Heart right ventricle (tissue), 16 donors: ENCODE measurements around the gene DPF1. TPM values are rescaled to one million over a fixed set of nuclear protein-coding genes. Genes with fewer than 3 reads are reported as not detected.

ENCODE experiments used
- ATAC-seq, 8 donors: fragments of 200-7000 bp; cut with Tn5 transposase; one replicate each; pipeline ENCODE4 v1.9.1; 2020; ENCODE audit warnings: mild to moderate bottlenecking in 8 of 8, moderate library complexity in 8 of 8, moderate number of reproducible peaks in 1 of 8
- DNase-seq, 2 donors: peaks; one replicate each; pipeline ENCODE4 v3.0.0-alpha.2; 2020
- H3K27ac ChIP-seq, 10 donors: fragments of 200-600 bp; sonication (generic) in 2 of 10; one replicate each; pipeline versions ENCODE4 v1.5.0 to v1.8.0; 2020 to 2022; ENCODE audit warnings: mild to moderate bottlenecking in 3 of 10
- H3K27me3 ChIP-seq, 7 donors: fragments of 200-600 bp; one replicate each; pipeline ENCODE4 v1.8.0; 2021 to 2022; ENCODE audit warnings: mild to moderate bottlenecking in 2 of 7
- H3K36me3 ChIP-seq, 9 donors: fragments of 200-600 bp; sonication (generic) in 1 of 9; one replicate each; pipeline versions ENCODE4 v1.5.0 to v1.8.0; 2020 to 2022; ENCODE audit warnings: mild to moderate bottlenecking in 2 of 9
- H3K4me1 ChIP-seq, 9 donors: fragments of 200-600 bp; sonication (generic) in 1 of 9; one replicate each; pipeline versions ENCODE4 v1.5.0 to v1.8.0; 2020 to 2022; ENCODE audit warnings: mild to moderate bottlenecking in 4 of 9
- H3K4me3 ChIP-seq, 10 donors: fragments of 200-600 bp; sonication (generic) in 2 of 10; one replicate each; pipeline versions ENCODE4 v1.5.0 to v1.8.0; 2020 to 2022; ENCODE audit warnings: mild to moderate bottlenecking in 7 of 10, moderate library complexity in 2 of 10
- H3K9me3 ChIP-seq, 11 donors: fragments of 200-600 bp in 10 of 11; sonication (generic) in 2 of 11; one replicate each; pipeline versions ENCODE4 v1.5.0 to v1.8.0; 2013 to 2022; ENCODE audit warnings: mild to moderate bottlenecking in 2 of 11, control low read depth in 1 of 11, moderate library complexity in 1 of 11
- CTCF ChIP-seq, 9 donors: fragments of 200-600 bp; sonication (generic) in 2 of 9; IDR thresholded peaks; one replicate each; pipeline versions ENCODE4 v1.5.0 to v1.8.0; 2021 to 2022; ENCODE audit warnings: antibody characterized with exemption in 9 of 9, mild to moderate bottlenecking in 5 of 9, moderate library complexity in 1 of 9
- WGBS, 2 donors: extraction: QIAGEN DNeasy Blood & Tissue Kit; methylation state at CpG; one replicate each; pipeline ENCODE4 v1.1.7; 2013; ENCODE audit warnings: inconsistent platforms in 1 of 2; 5-methylcytosine and 5-hydroxymethylcytosine counted together
- intact Hi-C, 10 donors: fragments of 100-400 bp; cut with DNase I; formaldehyde crosslinking; loops; one replicate each; pipeline versions ENCODE4 v1.11.1 to v1.14.2; 2022
- polyA plus RNA-seq, 2 donors: library from polyadenylated mRNA; stranded (reverse); fragments of 200-250 nt; gene quantifications; one replicate each; pipeline ENCODE4 v1.2.3, GENCODE V29; 2013
- total RNA-seq, 10 donors: library from RNA; stranded (reverse); fragmentation: NEBNext Ultra II Directional in 3 of 10; extraction: Animal tissue kit (Norgen Biotek cat#: 25700) in 3 of 10; gene quantifications; one replicate each; pipeline versions ENCODE4 v1.2.1 to v1.2.4, GENCODE V29; 2021 to 2023
- donor health status: Arrhythmogenic right ventricular cardiomyopathy.
- donor health status: ischemic (EF 13 %, LVEDD 7.1; RV severe dilation, severe dysfunction).
- donor health status: healthy with polysubstance abuse.
- donor health status: DM: no; HTN: yes; CAD: no.
- donor health status: DM: no; HTN: no; CAD: no.
- donor health status: ischemic (EF 25% LVEDD 6.9; RV normal size, moderate dysfunction).
- donor health status: ischemic (EF 25% LVEDD 5.7; RV mildly dilated, moderate dysfunction).
- donor health status: healthy.
- donor health status: DM: yes; HTN: yes; CAD: no.
- donor health status: Ischemic cardiomyopathy.
- donor health status: ischemic (EF 35%, LVEDD 5.7; RV mildly dilated, moderate dysfunction).
- donor health status: nonischemic (EF 11% LVEDD 7.7; RV severe dilation, severe dysfunction).
- donor health status: DM: yes; HTN: yes; CAD: no.
- donor health status: PGD.
- donor health status: ischemic (EF 29% LVEDD 5.4; RV normal size, mild dysfunction).
- donor health status: nonischemic (EF 23%, LVEDD 6.1; RV moderate dilation, normal function).

DPF1 gene
- total and polyA plus RNA-seq, 12 donors: 0.09 to 0.72 (median 0.29) TPM; not detected in 5

- H3K27ac ChIP-seq: peak overlapping the region in 8 of 10 donors; percentile 0 to 96 (median 34)
- intact Hi-C loops: no loop called here
- peaks cover 0 to 94% (median 25%) of the 10 kb centered on the region in 9 donors for H3K4me1 ChIP-seq
- no peak for TF ChIP-seq CTCF (IDR thresholded peaks at IDR 0.05)
- H3K27me3 ChIP-seq: no peaks in the 10 kb centered on the region
- H3K36me3 ChIP-seq: peaks cover 0 to 5% (median 0%) of the 10 kb centered on the region in 9 donors
- no peak for DNase-seq
- H3K9me3 ChIP-seq: no peaks in the 10 kb centered on the region
- ATAC-seq: peak in 1 of 8 donors; percentile 6
- WGBS, 2 donors: 68 to 71% methylated on average over 9 of the region's 9 CpGs
- H3K4me3 ChIP-seq: no peak overlapping the region
Observed at GRCh38 chr19:38247734-38248268, 23.8 kb upstream of the DPF1 start.

- Histone ChIP-seq H3K4me3 (no peak overlapping the region), H3K9me3 (no peaks in the 10 kb centered on the region), H3K4me1 (peaks cover 0 to 87% (median 21%) of the 10 kb centered on the region in 9 donors), H3K27ac (peak overlapping the region in 4 of 10 donors; percentile 6 to 96 (median 42)), H3K36me3 (peaks cover 0 to 5% (median 0%) of the 10 kb centered on the region in 9 donors), H3K27me3 (no peaks in the 10 kb centered on the region)
- TF ChIP-seq CTCF (IDR thresholded peaks at IDR 0.05): no peak
- ATAC-seq (no peak), DNase-seq (no peak)
- 81 to 88% methylated on average over 5 of the region's 5 CpGs for WGBS, 2 donors
- intact Hi-C loops: no loop called here
Observed at GRCh38 chr19:38247126-38247525, 23.1 kb upstream of the DPF1 start.

GRCh38 chr19:38245826-38246498 lies 21.9 kb upstream of the DPF1 start:
- Histone ChIP-seq H3K27ac (peak overlapping the region in 4 of 10 donors; percentile 8 to 63 (median 56)), H3K27me3 (no peaks in the 10 kb centered on the region), H3K36me3 (peaks cover 0 to 5% (median 0%) of the 10 kb centered on the region in 9 donors), H3K4me3 (no peak overlapping the region), H3K9me3 (no peaks in the 10 kb centered on the region), H3K4me1 (peaks cover 0 to 75% (median 20%) of the 10 kb centered on the region in 9 donors)
- WGBS, 2 donors: 66 to 77% methylated on average over 12 to 14 of the region's 14 CpGs
- ATAC-seq: peak in 1 of 8 donors; percentile 35
- intact Hi-C loops: loop anchor here in 3 of 10 donors (2.0 kb wide), 2 partner anchors 87 to 89 kb away; partner anchors contain the start of gene CATSPERG (in 2 of the 3)
- TF ChIP-seq CTCF (IDR thresholded peaks at IDR 0.05): no peak
- DNase-seq: no peak

GRCh38 chr19:38243279-38243673 lies 19.3 kb upstream of the DPF1 start:
- intact Hi-C loops: loop anchor here in 4 of 10 donors (1.0 to 5.0 kb wide), 3 partner anchors 89 to 92 kb away; partner anchors contain the start of gene CATSPERG (in 2 of the 4)
- no peak overlapping the region for H3K27ac ChIP-seq
- H3K27me3 ChIP-seq: no peaks in the 10 kb centered on the region
- DNase-seq (no peak), ATAC-seq (no peak)
- WGBS, 2 donors: 67 to 68% methylated on average over 15 of the region's 15 CpGs
- peaks cover 0 to 59% (median 11%) of the 10 kb centered on the region in 9 donors for H3K4me1 ChIP-seq
- TF ChIP-seq CTCF (IDR thresholded peaks at IDR 0.05): no peak
- H3K9me3 ChIP-seq: no peaks in the 10 kb centered on the region
- H3K4me3 ChIP-seq: peak overlapping the region in 5 of 10 donors; percentile 21 to 45 (median 38)
- H3K36me3 ChIP-seq: peaks cover 0 to under 1% (median 0%) of the 10 kb centered on the region in 9 donors
